Measurements from ENCODE around the gene RAB27A. TPM values are rescaled to one million over a fixed set of nuclear protein-coding genes. Genes with fewer than 3 reads are reported as not detected.

RAB27A gene
- total and polyA plus RNA-seq, 10 of the 15 experiments (the other 5 are each of a cell fraction or from before 2014, with no cell fraction given) = 13.3 to 139 (median 35.2) TPM

DNA sequence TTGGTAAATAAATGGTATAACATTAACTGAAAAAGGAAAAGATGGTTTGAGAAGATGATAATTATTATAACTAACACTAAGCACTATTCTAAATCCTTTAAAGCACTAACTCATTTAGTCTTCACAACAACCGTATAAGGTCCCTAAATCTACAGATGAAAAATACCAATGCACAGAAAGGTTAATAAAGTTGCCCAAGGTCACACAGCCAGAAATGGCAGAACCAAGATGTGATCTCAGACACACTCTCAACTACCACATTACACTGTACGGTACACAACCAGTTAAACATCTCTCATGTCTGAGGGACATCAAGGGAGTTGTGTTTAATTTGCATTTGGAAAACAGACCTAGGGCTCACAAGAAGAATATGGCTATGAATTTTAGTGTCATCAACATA lies 23.1 kb downstream of the RAB27A start:
- Histone ChIP-seq H3K9me3 (replicated peaks; ENCODE audit: control insufficient read depth, insufficient read depth, low read length) (no peaks in the 10 kb centered on the region), H3K9ac (ENCODE audit: control insufficient read depth, insufficient read depth, low read length) (no peak overlapping the region), H3K4me1 (ENCODE audit: control insufficient read depth, insufficient read depth, low read length) (peaks cover 7% of the 10 kb centered on the region), H3K79me2 (ENCODE audit: control insufficient read depth, insufficient read depth, low read length) (no peaks in the 10 kb centered on the region), H4K20me1 (ENCODE audit: control insufficient read depth, insufficient read depth) (no peaks in the 10 kb centered on the region), H3K27ac (ENCODE audit: control insufficient read depth, insufficient read depth) (no peak overlapping the region), H3K36me3 (ENCODE audit: control insufficient read depth in 2 of 2, insufficient read depth in 2 of 2, low read length in 1 of 2) (no peaks in the 10 kb centered on the region; a peak in 1 of 4 replicates), H2AFZ (ENCODE audit: control insufficient read depth, low read depth, low read length) (no peak overlapping the region), H3K4me3 (no peak overlapping the region), H3K27me3 (replicated peaks in 1 of 2; ENCODE audit: control insufficient read depth in 2 of 2, insufficient read depth in 2 of 2, low read length in 1 of 2) (no peaks in the 10 kb centered on the region), H3K4me2 (ENCODE audit: control insufficient read depth, insufficient read depth) (no peak overlapping the region)
- CTCF ChIA-PET = interaction anchor here (1.4 to 2.4 kb wide), 3 partner anchors 9 to 49 kb away, joined by 6 to 12 read pairs (median 8); no protein-coding TSS in a partner anchor
- RAD21 ChIA-PET (ENCODE audit: unreplicated experiment) = interaction anchor here (1.0 to 2.6 kb wide), 4 partner anchors 10 to 66 kb away, joined by 3 to 9 read pairs (median 6); no protein-coding TSS in a partner anchor
- no peak for FAIRE-seq
- no peak for TF ChIP-seq SIN3A (IDR thresholded peaks at IDR 0.05; ENCODE audit: low read depth, low read length)
- no peak for DNase-seq (ENCODE audit: low read depth, low spot score)
- POLR2A ChIA-PET = interaction anchor here (1.2 to 1.9 kb wide), 3 partner anchors 10 to 17 kb away, joined by 3 to 10 read pairs (median 3); no protein-coding TSS in a partner anchor
- WGBS (ENCODE audit: insufficient coverage, insufficient replicate concordance, low lambda C conversion rate, missing lambda C conversion rate) = 95% methylated on average over 2 of the region's 2 CpGs
- intact Hi-C loops (cut with micrococcal nuclease; ENCODE audit: unreplicated experiment) = no loop called here
- BruUV-seq (replicated peaks) = no TSS peak
- ATAC-seq = no peak
- SMC1A ChIA-PET (ENCODE audit: uncharacterized antibody, unreplicated experiment) = interaction anchor here (0.5 to 3.1 kb wide), 10 partner anchors 10 to 155 kb away, joined by 3 to 18 read pairs (median 6); no protein-coding TSS in a partner anchor
- in situ Hi-C loops (cut with MboI) = no loop called here

DNA sequence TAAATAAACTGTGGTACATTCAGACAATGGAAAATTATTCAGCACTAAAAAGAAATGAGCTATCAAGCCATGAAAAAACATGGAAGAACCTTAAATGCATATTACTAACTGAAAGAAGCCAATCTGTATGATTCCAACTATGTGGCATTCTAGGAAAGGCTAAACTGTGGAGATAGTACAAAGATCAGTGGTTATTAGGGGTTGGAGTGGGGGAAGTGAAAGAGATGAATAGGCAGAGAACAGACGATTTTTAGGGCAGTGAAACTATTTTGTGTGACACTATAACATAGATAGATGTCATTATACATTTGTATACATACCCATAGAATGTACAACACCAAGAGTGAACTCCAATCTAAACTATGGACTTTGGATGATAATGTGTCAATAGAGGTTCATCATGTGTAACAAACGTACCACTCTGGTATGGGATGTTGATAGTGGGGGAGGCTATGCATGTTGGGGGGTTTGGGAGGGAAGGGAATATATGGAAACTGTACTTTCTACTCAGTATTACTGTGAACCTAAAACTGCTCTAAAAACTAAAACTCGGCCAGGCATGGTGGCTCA lies 29.0 kb downstream of the RAB27A start:
- H3K36me3 ChIP-seq (ENCODE audit: control insufficient read depth in 2 of 2, insufficient read depth in 2 of 2, low read length in 1 of 2) = no peaks in the 10 kb centered on the region; a peak in 1 of 4 replicates
- no peak overlapping the region for H3K9ac ChIP-seq (ENCODE audit: control insufficient read depth, insufficient read depth, low read length)
- H4K20me1 ChIP-seq (ENCODE audit: control insufficient read depth, insufficient read depth) = no peaks in the 10 kb centered on the region
- no peaks in the 10 kb centered on the region for H3K79me2 ChIP-seq (ENCODE audit: control insufficient read depth, insufficient read depth, low read length)
- H3K27ac ChIP-seq (ENCODE audit: control insufficient read depth, insufficient read depth) = no peak overlapping the region
- WGBS (ENCODE audit: insufficient coverage, insufficient replicate concordance, low lambda C conversion rate, missing lambda C conversion rate) = 52% methylated on average over 3 of the region's 3 CpGs
- CTCF ChIA-PET = no interaction called here
- H2AFZ ChIP-seq (ENCODE audit: control insufficient read depth, low read depth, low read length) = no peak overlapping the region
- DNase-seq (ENCODE audit: low read depth, low spot score) = no peak
- SMC1A ChIA-PET (ENCODE audit: uncharacterized antibody, unreplicated experiment) = interaction anchor here (0.8 to 5.7 kb wide), 4 partner anchors 9 to 38 kb away, joined by 3 to 38 read pairs (median 4); no protein-coding TSS in a partner anchor
- POLR2A ChIA-PET = no interaction called here
- H3K27me3 ChIP-seq (replicated peaks in 1 of 2; ENCODE audit: control insufficient read depth in 2 of 2, insufficient read depth in 2 of 2, low read length in 1 of 2) = no peaks in the 10 kb centered on the region
- RAD21 ChIA-PET (ENCODE audit: unreplicated experiment) = interaction anchor here (1.5 kb wide), 1 partner anchor 44 kb away, joined by 4 read pairs; no protein-coding TSS in a partner anchor
- FAIRE-seq = no peak
- H3K4me3 ChIP-seq = no peak overlapping the region
- TF ChIP-seq IKZF1 (conservative IDR thresholded peaks at IDR 0.05) (peak; percentile 57), ZBED1 (IDR thresholded peaks at IDR 0.05; ENCODE audit: borderline replicate concordance) (no peak), HDGF (IDR thresholded peaks at IDR 0.05) (no peak), SP1 (IDR thresholded peaks at IDR 0.05; ENCODE audit: low read depth, low read length) (no peak), POLR2A (IDR thresholded peaks at IDR 0.05; ENCODE audit: low read depth, low read length) (no peak), MTA2 (IDR thresholded peaks at IDR 0.05; ENCODE audit: low read depth) (peak; percentile 37; the same call in 1 of the 2 replicates), BHLHE40 (IDR thresholded peaks at IDR 0.05; ENCODE audit: borderline replicate concordance in 1 of 2, low read depth in 2 of 2, low read length in 1 of 2) (no peak), IRF4 (IDR thresholded peaks at IDR 0.05; ENCODE audit: low read depth, low read length) (no peak), IKZF2 (IDR thresholded peaks at IDR 0.05) (peak; percentile 66 to 74; a peak in 3 of 4 replicates)
- TF ChIP-seq, protein P1, sequence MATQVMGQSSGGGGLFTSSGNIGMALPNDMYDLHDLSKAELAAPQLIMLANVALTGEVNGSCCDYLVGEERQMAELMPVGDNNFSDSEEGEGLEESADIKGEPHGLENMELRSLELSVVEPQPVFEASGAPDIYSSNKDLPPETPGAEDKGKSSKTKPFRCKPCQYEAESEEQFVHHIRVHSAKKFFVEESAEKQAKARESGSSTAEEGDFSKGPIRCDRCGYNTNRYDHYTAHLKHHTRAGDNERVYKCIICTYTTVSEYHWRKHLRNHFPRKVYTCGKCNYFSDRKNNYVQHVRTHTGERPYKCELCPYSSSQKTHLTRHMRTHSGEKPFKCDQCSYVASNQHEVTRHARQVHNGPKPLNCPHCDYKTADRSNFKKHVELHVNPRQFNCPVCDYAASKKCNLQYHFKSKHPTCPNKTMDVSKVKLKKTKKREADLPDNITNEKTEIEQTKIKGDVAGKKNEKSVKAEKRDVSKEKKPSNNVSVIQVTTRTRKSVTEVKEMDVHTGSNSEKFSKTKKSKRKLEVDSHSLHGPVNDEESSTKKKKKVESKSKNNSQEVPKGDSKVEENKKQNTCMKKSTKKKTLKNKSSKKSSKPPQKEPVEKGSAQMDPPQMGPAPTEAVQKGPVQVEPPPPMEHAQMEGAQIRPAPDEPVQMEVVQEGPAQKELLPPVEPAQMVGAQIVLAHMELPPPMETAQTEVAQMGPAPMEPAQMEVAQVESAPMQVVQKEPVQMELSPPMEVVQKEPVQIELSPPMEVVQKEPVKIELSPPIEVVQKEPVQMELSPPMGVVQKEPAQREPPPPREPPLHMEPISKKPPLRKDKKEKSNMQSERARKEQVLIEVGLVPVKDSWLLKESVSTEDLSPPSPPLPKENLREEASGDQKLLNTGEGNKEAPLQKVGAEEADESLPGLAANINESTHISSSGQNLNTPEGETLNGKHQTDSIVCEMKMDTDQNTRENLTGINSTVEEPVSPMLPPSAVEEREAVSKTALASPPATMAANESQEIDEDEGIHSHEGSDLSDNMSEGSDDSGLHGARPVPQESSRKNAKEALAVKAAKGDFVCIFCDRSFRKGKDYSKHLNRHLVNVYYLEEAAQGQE (IDR thresholded peaks at IDR 0.05; ENCODE audit: low read depth, low read length) = no peak
- in situ Hi-C loops (cut with MboI) = no loop called here
- ATAC-seq = peak; percentile 18; the same call in 1 of the 3 replicates
- no peaks in the 10 kb centered on the region; the same call in 2 of the 3 replicates for H3K9me3 ChIP-seq (replicated peaks; ENCODE audit: control insufficient read depth, insufficient read depth, low read length)
- H3K4me2 ChIP-seq (ENCODE audit: control insufficient read depth, insufficient read depth) = no peak overlapping the region
- no TSS peak for BruUV-seq (replicated peaks)
- peaks cover 20% of the 10 kb centered on the region for H3K4me1 ChIP-seq (ENCODE audit: control insufficient read depth, insufficient read depth, low read length)
- intact Hi-C loops (cut with micrococcal nuclease; ENCODE audit: unreplicated experiment) = no loop called here
